HG02852 (cell line): ENCODE measurements around the gene DIABLO.
"Not testable (repeated sequence)": the region's sequence is repeated elsewhere in the genome, so short reads cannot be mapped to it uniquely, and the experiment has no call there.

Experiments used
- ATAC-seq: cut with Tn5 transposase; IDR thresholded peaks from one replicate; pipeline ENCODE4 v1.9.1; 2021; ENCODE audit warnings: mild to moderate bottlenecking, moderate library complexity; ENCODE audit not compliant: unreplicated experiment

Gene DIABLO

GRCh38 chr12:122190842-122191668 lies 34.8 kb downstream of the DIABLO start:
- no peak for ATAC-seq

GRCh38 chr12:122189626-122190475 lies 36.0 kb downstream of the DIABLO start:
- no peak for ATAC-seq

GRCh38 chr12:122187466-122187865 lies 38.4 kb downstream of the DIABLO start:
- ATAC-seq = no peak

GRCh38 chr12:122185494-122186082 lies 40.3 kb downstream of the DIABLO start:
- no peak for ATAC-seq

GRCh38 chr12:122185079-122185478 lies 40.8 kb downstream of the DIABLO start:
- no peak for ATAC-seq

- ATAC-seq = no peak
These were observed 41.3 kb downstream of the DIABLO start for GRCh38 chr12:122184517-122184916.

GRCh38 chr12:122183588-122183940 lies 42.3 kb downstream of the DIABLO start:
- no peak for ATAC-seq

- ATAC-seq = no peak
These were observed 42.8 kb downstream of the DIABLO start, which contains the start of gene LRRC43 for GRCh38 chr12:122182887-122183587. Gene LRRC43, plus strand, starts transcription at chr12:122183123. Its CDS starts 22 bp downstream, at chr12:122183145.

GRCh38 chr12:122176473-122176872 lies 49.4 kb downstream of the DIABLO start:
- not testable (repeated sequence) for ATAC-seq

GRCh38 chr12:122174155-122174845 lies 51.6 kb downstream of the DIABLO start, which contains the start of gene IL31:
Gene IL31, minus strand, starts transcription at chr12:122174221. Its CDS starts 49 bp downstream, at chr12:122174172.
- ATAC-seq = no peak

- no peak for ATAC-seq
These were observed 53.5 kb downstream of the DIABLO start for GRCh38 chr12:122172262-122172939.

GRCh38 chr12:122171399-122171798 lies 54.5 kb downstream of the DIABLO start:
- ATAC-seq = no peak

- ATAC-seq = no peak
These were observed 57.4 kb downstream of the DIABLO start for GRCh38 chr12:122168492-122168891.

GRCh38 chr12:122167356-122167925 lies 58.4 kb downstream of the DIABLO start:
- no peak for ATAC-seq

- ATAC-seq = no peak
These were observed 59.2 kb downstream of the DIABLO start for GRCh38 chr12:122166422-122167349.

GRCh38 chr12:122162976-122163375 lies 62.9 kb downstream of the DIABLO start:
- no peak for ATAC-seq

GRCh38 chr12:122161682-122162081 lies 64.2 kb downstream of the DIABLO start:
- ATAC-seq = no peak

- no peak for ATAC-seq
These were observed 65.1 kb downstream of the DIABLO start for GRCh38 chr12:122160761-122161160.
